H1 (cell line): ENCODE measurements around the gene PLCB3. TPM values are rescaled to one million over a fixed set of nuclear protein-coding genes. Genes with fewer than 3 reads are reported as not detected.

Experiments
- CBX8 ChIP-seq: fragments of 300-800, 300-1000 bp; sonication (generic); IDR thresholded peaks from 2 replicates; pipeline ENCODE4 v1.7.1; 2016; ENCODE audit warnings: low read depth, low read length, borderline replicate concordance
- POU5F1 ChIP-seq: IDR thresholded peaks from 2 replicates; pipeline ENCODE4 v1.6.1; 2011; ENCODE audit warnings: low read depth, mild to moderate bottlenecking, low read length, moderate library complexity
- RBBP5 ChIP-seq: IDR thresholded peaks from 2 replicates; pipeline ENCODE4 v1.7.1; 2012; ENCODE audit warnings: low read depth, mild to moderate bottlenecking, inconsistent platforms, low read length, moderate library complexity, borderline replicate concordance
- SIN3A ChIP-seq, 2 experiments: IDR thresholded peaks in 1 of 2; conservative IDR thresholded peaks in 1 of 2; 2 replicates each; pipeline ENCODE4 v1.6.1; 2011 to 2012; ENCODE audit warnings: low read length in 2 of 2, improper control_type of control experiment in 1 of 2, low read depth in 1 of 2, mild to moderate bottlenecking in 1 of 2
- SIX5 ChIP-seq: IDR thresholded peaks from 2 replicates; pipeline ENCODE4 v1.6.1; 2011; ENCODE audit warnings: mild to moderate bottlenecking, low read depth, low read length
- polyA plus RNA-seq, 7 experiments: library from polyadenylated mRNA; depleted of rRNA in 3 of 7; stranded (reverse) in 5 of 7; unstranded in 2 of 7; fragments of >200 nt in 5 of 7; fragments of 200-250 nt in 2 of 7; gene quantifications; 1 replicate in 5 of 7; 2 replicates in 1 of 7; 4 replicates in 1 of 7; pipeline versions ENCODE4 v1.2.1 to v1.2.3, GENCODE V29; 2011 to 2013; ENCODE audit warnings: missing spikeins in 2 of 7, mixed read lengths in 2 of 7
- total RNA-seq: library from RNA; stranded (reverse); fragmentation: NEBNext Ultra II Directional; extraction: Animal tissue kit (Norgen Biotek cat#: 25700); gene quantifications from 2 replicates; pipeline ENCODE4 v1.2.1, GENCODE V29; 2021
- TF ChIP-seq, protein P1 (sequence below): fragments of 300-600 bp; sonication (generic); IDR thresholded peaks from 2 replicates; pipeline ENCODE4 v1.7.1; 2012; ENCODE audit warnings: low read length, moderate library complexity, mild to moderate bottlenecking, inconsistent platforms; ENCODE audit not compliant: insufficient replicate concordance
- TF ChIP-seq, protein P2 (sequence below): IDR thresholded peaks from 2 replicates; pipeline ENCODE4 v1.6.1; 2011; ENCODE audit warnings: low read depth, mild to moderate bottlenecking, low read length; ENCODE audit not compliant: insufficient read depth
- TF ChIP-seq, protein P3 (sequence below): IDR thresholded peaks from 2 replicates; pipeline ENCODE4 v1.6.1; 2012; ENCODE audit warnings: inconsistent platforms

Gene PLCB3
- total and polyA plus RNA-seq, 2 of the 8 experiments (the other 6 are each of a cell fraction or from before 2014, with no cell fraction given): 47.2 to 104 TPM

DNA sequence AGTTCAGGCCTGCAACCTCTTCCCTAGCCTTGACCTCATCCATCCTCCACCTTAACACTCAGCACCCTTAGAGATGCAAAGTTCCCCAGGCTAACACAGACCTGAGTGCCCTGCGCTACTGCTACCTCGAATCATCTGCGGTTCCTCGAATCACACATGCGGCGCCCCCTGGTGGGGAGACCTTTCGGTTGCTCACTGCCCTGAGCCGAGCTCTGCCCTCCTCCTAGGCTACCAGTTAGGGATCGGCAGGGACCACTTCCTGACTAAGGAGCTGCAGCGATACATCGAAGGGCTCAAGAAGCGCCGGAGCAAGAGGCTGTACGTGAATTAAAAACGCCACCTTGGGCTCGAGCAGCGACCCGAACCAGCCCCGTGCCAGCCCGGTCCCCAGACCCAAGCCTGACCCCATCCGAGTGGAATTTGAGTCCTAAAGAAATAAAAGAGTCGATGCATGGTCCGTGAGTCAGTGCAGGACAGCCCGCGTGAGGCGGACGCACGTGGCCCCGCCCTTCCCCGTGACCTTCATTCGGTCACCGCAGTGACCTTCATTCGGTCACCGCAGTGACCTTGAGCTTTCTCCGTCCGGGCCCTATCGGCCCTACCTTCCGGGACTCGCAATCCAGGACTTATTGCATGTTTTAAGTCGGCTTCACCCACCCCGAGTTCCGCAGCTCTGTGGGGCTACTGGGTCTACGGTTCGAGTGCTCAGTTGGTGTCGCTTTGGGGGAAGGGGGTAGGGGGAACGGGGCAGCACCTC is 53.2 kb downstream of the PLCB3 start (continued):
- TF ChIP-seq, protein P1, sequence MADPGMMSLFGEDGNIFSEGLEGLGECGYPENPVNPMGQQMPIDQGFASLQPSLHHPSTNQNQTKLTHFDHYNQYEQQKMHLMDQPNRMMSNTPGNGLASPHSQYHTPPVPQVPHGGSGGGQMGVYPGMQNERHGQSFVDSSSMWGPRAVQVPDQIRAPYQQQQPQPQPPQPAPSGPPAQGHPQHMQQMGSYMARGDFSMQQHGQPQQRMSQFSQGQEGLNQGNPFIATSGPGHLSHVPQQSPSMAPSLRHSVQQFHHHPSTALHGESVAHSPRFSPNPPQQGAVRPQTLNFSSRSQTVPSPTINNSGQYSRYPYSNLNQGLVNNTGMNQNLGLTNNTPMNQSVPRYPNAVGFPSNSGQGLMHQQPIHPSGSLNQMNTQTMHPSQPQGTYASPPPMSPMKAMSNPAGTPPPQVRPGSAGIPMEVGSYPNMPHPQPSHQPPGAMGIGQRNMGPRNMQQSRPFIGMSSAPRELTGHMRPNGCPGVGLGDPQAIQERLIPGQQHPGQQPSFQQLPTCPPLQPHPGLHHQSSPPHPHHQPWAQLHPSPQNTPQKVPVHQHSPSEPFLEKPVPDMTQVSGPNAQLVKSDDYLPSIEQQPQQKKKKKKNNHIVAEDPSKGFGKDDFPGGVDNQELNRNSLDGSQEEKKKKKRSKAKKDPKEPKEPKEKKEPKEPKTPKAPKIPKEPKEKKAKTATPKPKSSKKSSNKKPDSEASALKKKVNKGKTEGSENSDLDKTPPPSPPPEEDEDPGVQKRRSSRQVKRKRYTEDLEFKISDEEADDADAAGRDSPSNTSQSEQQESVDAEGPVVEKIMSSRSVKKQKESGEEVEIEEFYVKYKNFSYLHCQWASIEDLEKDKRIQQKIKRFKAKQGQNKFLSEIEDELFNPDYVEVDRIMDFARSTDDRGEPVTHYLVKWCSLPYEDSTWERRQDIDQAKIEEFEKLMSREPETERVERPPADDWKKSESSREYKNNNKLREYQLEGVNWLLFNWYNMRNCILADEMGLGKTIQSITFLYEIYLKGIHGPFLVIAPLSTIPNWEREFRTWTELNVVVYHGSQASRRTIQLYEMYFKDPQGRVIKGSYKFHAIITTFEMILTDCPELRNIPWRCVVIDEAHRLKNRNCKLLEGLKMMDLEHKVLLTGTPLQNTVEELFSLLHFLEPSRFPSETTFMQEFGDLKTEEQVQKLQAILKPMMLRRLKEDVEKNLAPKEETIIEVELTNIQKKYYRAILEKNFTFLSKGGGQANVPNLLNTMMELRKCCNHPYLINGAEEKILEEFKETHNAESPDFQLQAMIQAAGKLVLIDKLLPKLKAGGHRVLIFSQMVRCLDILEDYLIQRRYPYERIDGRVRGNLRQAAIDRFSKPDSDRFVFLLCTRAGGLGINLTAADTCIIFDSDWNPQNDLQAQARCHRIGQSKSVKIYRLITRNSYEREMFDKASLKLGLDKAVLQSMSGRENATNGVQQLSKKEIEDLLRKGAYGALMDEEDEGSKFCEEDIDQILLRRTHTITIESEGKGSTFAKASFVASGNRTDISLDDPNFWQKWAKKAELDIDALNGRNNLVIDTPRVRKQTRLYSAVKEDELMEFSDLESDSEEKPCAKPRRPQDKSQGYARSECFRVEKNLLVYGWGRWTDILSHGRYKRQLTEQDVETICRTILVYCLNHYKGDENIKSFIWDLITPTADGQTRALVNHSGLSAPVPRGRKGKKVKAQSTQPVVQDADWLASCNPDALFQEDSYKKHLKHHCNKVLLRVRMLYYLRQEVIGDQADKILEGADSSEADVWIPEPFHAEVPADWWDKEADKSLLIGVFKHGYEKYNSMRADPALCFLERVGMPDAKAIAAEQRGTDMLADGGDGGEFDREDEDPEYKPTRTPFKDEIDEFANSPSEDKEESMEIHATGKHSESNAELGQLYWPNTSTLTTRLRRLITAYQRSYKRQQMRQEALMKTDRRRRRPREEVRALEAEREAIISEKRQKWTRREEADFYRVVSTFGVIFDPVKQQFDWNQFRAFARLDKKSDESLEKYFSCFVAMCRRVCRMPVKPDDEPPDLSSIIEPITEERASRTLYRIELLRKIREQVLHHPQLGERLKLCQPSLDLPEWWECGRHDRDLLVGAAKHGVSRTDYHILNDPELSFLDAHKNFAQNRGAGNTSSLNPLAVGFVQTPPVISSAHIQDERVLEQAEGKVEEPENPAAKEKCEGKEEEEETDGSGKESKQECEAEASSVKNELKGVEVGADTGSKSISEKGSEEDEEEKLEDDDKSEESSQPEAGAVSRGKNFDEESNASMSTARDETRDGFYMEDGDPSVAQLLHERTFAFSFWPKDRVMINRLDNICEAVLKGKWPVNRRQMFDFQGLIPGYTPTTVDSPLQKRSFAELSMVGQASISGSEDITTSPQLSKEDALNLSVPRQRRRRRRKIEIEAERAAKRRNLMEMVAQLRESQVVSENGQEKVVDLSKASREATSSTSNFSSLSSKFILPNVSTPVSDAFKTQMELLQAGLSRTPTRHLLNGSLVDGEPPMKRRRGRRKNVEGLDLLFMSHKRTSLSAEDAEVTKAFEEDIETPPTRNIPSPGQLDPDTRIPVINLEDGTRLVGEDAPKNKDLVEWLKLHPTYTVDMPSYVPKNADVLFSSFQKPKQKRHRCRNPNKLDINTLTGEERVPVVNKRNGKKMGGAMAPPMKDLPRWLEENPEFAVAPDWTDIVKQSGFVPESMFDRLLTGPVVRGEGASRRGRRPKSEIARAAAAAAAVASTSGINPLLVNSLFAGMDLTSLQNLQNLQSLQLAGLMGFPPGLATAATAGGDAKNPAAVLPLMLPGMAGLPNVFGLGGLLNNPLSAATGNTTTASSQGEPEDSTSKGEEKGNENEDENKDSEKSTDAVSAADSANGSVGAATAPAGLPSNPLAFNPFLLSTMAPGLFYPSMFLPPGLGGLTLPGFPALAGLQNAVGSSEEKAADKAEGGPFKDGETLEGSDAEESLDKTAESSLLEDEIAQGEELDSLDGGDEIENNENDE: no peak
- TF ChIP-seq POU5F1 (no peak), SIX5 (no peak), SIN3A (conservative IDR thresholded peaks at IDR 0.05 in 1 of 2, IDR thresholded peaks at IDR 0.05 in 1 of 2; ENCODE audit: low read depth in 1 of 2, low read length in 2 of 2) (peak; percentile 58 to 80; a peak in 1 of 4 replicates), CBX8 (no peak), RBBP5 (peak; percentile 39; the same call in 1 of the 2 replicates)
- TF ChIP-seq, protein P2, sequence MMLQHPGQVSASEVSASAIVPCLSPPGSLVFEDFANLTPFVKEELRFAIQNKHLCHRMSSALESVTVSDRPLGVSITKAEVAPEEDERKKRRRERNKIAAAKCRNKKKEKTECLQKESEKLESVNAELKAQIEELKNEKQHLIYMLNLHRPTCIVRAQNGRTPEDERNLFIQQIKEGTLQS: no peak
- TF ChIP-seq, protein P3, sequence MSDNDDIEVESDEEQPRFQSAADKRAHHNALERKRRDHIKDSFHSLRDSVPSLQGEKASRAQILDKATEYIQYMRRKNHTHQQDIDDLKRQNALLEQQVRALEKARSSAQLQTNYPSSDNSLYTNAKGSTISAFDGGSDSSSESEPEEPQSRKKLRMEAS: peak; percentile 81
